Uterus (tissue), 2 donors: Measurements from ENCODE around the gene ACOT13.

Experiments used
- POLR2A ChIP-seq, 2 donors: fragments of 450-650 bp; IDR thresholded peaks; one replicate each; pipeline ENCODE4 v1.6.1; 2016; ENCODE audit warnings: antibody characterized with exemption in 2 of 2, mild to moderate bottlenecking in 1 of 2, moderate library complexity in 1 of 2
- TF ChIP-seq, protein P1 (sequence below), 4 experiments: fragments of 200-600 bp in 2 of 4; fragments of 450-650 bp in 2 of 4; sonication (generic) in 2 of 4; IDR thresholded peaks; one replicate each; pipeline ENCODE4 v1.5.1; 2016 to 2019; ENCODE audit warnings: antibody characterized with exemption in 4 of 4, mild to moderate bottlenecking in 2 of 4, moderate library complexity in 1 of 4

DNA sequence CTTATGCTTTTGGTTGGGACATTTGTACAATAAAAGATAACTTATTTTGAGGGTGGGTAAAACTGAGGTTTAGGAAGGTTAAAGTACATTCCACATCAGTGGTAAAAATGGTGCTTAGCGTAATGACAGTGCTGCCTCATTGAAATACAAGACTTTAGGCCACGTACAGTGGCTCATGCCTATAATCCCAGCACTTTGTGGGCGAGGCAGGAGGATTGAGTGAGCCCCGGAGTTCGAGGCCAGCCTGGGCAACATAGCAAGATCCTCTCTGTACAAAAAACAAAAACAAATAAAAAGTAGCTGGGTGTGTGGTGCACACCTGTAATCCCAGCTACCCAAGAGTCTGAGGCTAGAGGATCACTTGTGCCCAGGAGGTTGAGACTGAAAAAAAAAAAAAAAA is 18.6 kb upstream of the ACOT13 start:
- TF ChIP-seq, protein P1, sequence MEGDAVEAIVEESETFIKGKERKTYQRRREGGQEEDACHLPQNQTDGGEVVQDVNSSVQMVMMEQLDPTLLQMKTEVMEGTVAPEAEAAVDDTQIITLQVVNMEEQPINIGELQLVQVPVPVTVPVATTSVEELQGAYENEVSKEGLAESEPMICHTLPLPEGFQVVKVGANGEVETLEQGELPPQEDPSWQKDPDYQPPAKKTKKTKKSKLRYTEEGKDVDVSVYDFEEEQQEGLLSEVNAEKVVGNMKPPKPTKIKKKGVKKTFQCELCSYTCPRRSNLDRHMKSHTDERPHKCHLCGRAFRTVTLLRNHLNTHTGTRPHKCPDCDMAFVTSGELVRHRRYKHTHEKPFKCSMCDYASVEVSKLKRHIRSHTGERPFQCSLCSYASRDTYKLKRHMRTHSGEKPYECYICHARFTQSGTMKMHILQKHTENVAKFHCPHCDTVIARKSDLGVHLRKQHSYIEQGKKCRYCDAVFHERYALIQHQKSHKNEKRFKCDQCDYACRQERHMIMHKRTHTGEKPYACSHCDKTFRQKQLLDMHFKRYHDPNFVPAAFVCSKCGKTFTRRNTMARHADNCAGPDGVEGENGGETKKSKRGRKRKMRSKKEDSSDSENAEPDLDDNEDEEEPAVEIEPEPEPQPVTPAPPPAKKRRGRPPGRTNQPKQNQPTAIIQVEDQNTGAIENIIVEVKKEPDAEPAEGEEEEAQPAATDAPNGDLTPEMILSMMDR (IDR thresholded peaks at IDR 0.05) = no peak
- TF ChIP-seq POLR2A (IDR thresholded peaks at IDR 0.05) = no peak
